HG02610 (cell line): Measurements from ENCODE around the gene PRICKLE1.
"Not testable (repeated sequence)": the region's sequence is repeated elsewhere in the genome, so short reads cannot be mapped to it uniquely, and the experiment has no call there.

Experiments used
- ATAC-seq: cut with Tn5 transposase; IDR thresholded peaks from one replicate; pipeline ENCODE4 v1.9.1; 2021; ENCODE audit warnings: mild to moderate bottlenecking, moderate library complexity; ENCODE audit not compliant: unreplicated experiment

Gene PRICKLE1

GRCh38 chr12:42560977-42561376 lies 28.6 kb downstream of the PRICKLE1 start:
- no peak for ATAC-seq

GRCh38 chr12:42557586-42558172 lies 31.9 kb downstream of the PRICKLE1 start:
- no peak for ATAC-seq

GRCh38 chr12:42556917-42557316 lies 32.6 kb downstream of the PRICKLE1 start:
- no peak for ATAC-seq

- ATAC-seq = no peak
These were observed 36.7 kb downstream of the PRICKLE1 start for GRCh38 chr12:42552822-42553221.

- no peak for ATAC-seq
These were observed 38.7 kb downstream of the PRICKLE1 start for GRCh38 chr12:42550800-42551199.

- ATAC-seq = no peak
These were observed 42.8 kb downstream of the PRICKLE1 start for GRCh38 chr12:42546709-42547108.

- no peak for ATAC-seq
These were observed 47.6 kb downstream of the PRICKLE1 start for GRCh38 chr12:42541965-42542364.

GRCh38 chr12:42541308-42541707 lies 48.2 kb downstream of the PRICKLE1 start:
- not testable (repeated sequence) for ATAC-seq

- no peak for ATAC-seq
These were observed 49.9 kb downstream of the PRICKLE1 start for GRCh38 chr12:42539696-42540095.

GRCh38 chr12:42538203-42538602 lies 51.3 kb downstream of the PRICKLE1 start:
- ATAC-seq = no peak

GRCh38 chr12:42534184-42534838 lies 55.2 kb downstream of the PRICKLE1 start:
- no peak for ATAC-seq

- no peak for ATAC-seq
These were observed 59.3 kb downstream of the PRICKLE1 start for GRCh38 chr12:42530284-42530683.

- no peak for ATAC-seq
These were observed 64.1 kb downstream of the PRICKLE1 start for GRCh38 chr12:42525444-42525843.

GRCh38 chr12:42524716-42525115 lies 64.8 kb downstream of the PRICKLE1 start:
- no peak for ATAC-seq

GRCh38 chr12:42516573-42516972 lies 73.0 kb downstream of the PRICKLE1 start:
- ATAC-seq = no peak

GRCh38 chr12:42511656-42512055 lies 77.9 kb downstream of the PRICKLE1 start:
- no peak for ATAC-seq

GRCh38 chr12:42510823-42511222 lies 78.7 kb downstream of the PRICKLE1 start:
- ATAC-seq = no peak

- ATAC-seq = no peak
These were observed 80.6 kb downstream of the PRICKLE1 start for GRCh38 chr12:42508913-42509460.

GRCh38 chr12:42507565-42507964 lies 82.0 kb downstream of the PRICKLE1 start:
- ATAC-seq = no peak

- no peak for ATAC-seq
These were observed 82.5 kb downstream of the PRICKLE1 start for GRCh38 chr12:42507081-42507480.

GRCh38 chr12:42504049-42504448 lies 85.5 kb downstream of the PRICKLE1 start:
- no peak for ATAC-seq

- no peak for ATAC-seq
These were observed 86.9 kb downstream of the PRICKLE1 start for GRCh38 chr12:42502682-42503081.
